HEK293 (cell line): Measurements from ENCODE around the gene RPS6KC1.

ENCODE experiments used
- FEZF1 ChIP-seq: fragments of 450-650 bp; formaldehyde crosslinking; IDR thresholded peaks from 2 replicates; pipeline ENCODE4 v1.5.1; 2016; ENCODE audit warnings: missing biosample characterization, missing genetic modification characterization
- GLIS1 ChIP-seq: fragments of 450-650 bp; formaldehyde crosslinking; IDR thresholded peaks from 2 replicates; pipeline ENCODE4 v1.5.1; 2016; ENCODE audit warnings: missing biosample characterization, missing genetic modification characterization
- KLF16 ChIP-seq: fragments of 450-650 bp; formaldehyde crosslinking; IDR thresholded peaks from 2 replicates; pipeline ENCODE4 v1.5.1; 2017; ENCODE audit warnings: missing biosample characterization, missing genetic modification characterization
- OVOL3 ChIP-seq: fragments of 450-650 bp; formaldehyde crosslinking; IDR thresholded peaks from 2 replicates; pipeline ENCODE4 v1.5.1; 2016; ENCODE audit warnings: missing biosample characterization, missing genetic modification characterization
- SALL2 ChIP-seq: fragments of 450-650 bp; formaldehyde crosslinking; IDR thresholded peaks from 2 replicates; pipeline ENCODE4 v1.5.0; 2017; ENCODE audit warnings: missing biosample characterization, mild to moderate bottlenecking, missing genetic modification characterization, borderline replicate concordance
- SCRT2 ChIP-seq: fragments of 450-650 bp; formaldehyde crosslinking; IDR thresholded peaks from 2 replicates; pipeline ENCODE4 v1.5.1; 2016; ENCODE audit warnings: missing biosample characterization, missing genetic modification characterization
- SP3 ChIP-seq: fragments of 450-650 bp; formaldehyde crosslinking; IDR thresholded peaks from 2 replicates; pipeline ENCODE4 v1.5.1; 2016; ENCODE audit warnings: missing biosample characterization, missing genetic modification characterization
- TRIM28 ChIP-seq: IDR thresholded peaks from 2 replicates; pipeline ENCODE4 v1.6.1; 2011; ENCODE audit warnings: low read length, control low read depth, borderline replicate concordance
- YY2 ChIP-seq: fragments of 450-650 bp; formaldehyde crosslinking; IDR thresholded peaks from 2 replicates; pipeline ENCODE4 v1.5.1; 2016; ENCODE audit warnings: missing biosample characterization, missing genetic modification characterization
- ZFP69B ChIP-seq: fragments of 450-650 bp; formaldehyde crosslinking; IDR thresholded peaks from 2 replicates; pipeline ENCODE4 v1.5.1; 2016; ENCODE audit warnings: missing biosample characterization, missing genetic modification characterization
- ZNF138 ChIP-seq: fragments of 450-650 bp; formaldehyde crosslinking; IDR thresholded peaks from 2 replicates; pipeline ENCODE4 v1.5.1; 2016; ENCODE audit warnings: missing biosample characterization, missing genetic modification characterization, borderline replicate concordance
- ZNF155 ChIP-seq: fragments of 450-650 bp; formaldehyde crosslinking; IDR thresholded peaks from 2 replicates; pipeline ENCODE4 v1.5.1; 2016; ENCODE audit warnings: missing biosample characterization, missing genetic modification characterization
- ZNF174 ChIP-seq: fragments of 450-650 bp; formaldehyde crosslinking; IDR thresholded peaks from 2 replicates; pipeline ENCODE4 v1.5.0; 2017; ENCODE audit warnings: missing biosample characterization, mild to moderate bottlenecking, missing genetic modification characterization
- ZNF175 ChIP-seq: fragments of 450-650 bp; formaldehyde crosslinking; IDR thresholded peaks from 2 replicates; pipeline ENCODE4 v1.5.1; 2016; ENCODE audit warnings: missing biosample characterization, missing genetic modification characterization
- ZNF404 ChIP-seq: fragments of 450-650 bp; formaldehyde crosslinking; IDR thresholded peaks from 2 replicates; pipeline ENCODE4 v1.5.1; 2017; ENCODE audit warnings: missing biosample characterization, missing genetic modification characterization
- ZNF549 ChIP-seq: fragments of 450-650 bp; IDR thresholded peaks from 2 replicates; pipeline ENCODE4 v1.5.1; 2018; ENCODE audit warnings: missing biosample characterization, missing genetic modification characterization, mild to moderate bottlenecking, inconsistent platforms, moderate library complexity
- ZNF654 ChIP-seq: fragments of 450-650 bp; formaldehyde crosslinking; IDR thresholded peaks from 2 replicates; pipeline ENCODE4 v1.5.1; 2016; ENCODE audit warnings: low read depth, missing biosample characterization, missing genetic modification characterization
- ZNF791 ChIP-seq: fragments of 450-650 bp; formaldehyde crosslinking; IDR thresholded peaks from 2 replicates; pipeline ENCODE4 v1.5.1; 2016; ENCODE audit warnings: missing biosample characterization, missing genetic modification characterization
- TF ChIP-seq, protein P1 (sequence below): fragments of 450-650 bp; formaldehyde crosslinking; IDR thresholded peaks from 2 replicates; pipeline ENCODE4 v1.5.1; 2016; ENCODE audit warnings: missing biosample characterization, missing genetic modification characterization
- TF ChIP-seq, protein P2 (sequence below): fragments of 450-650 bp; formaldehyde crosslinking; IDR thresholded peaks from 2 replicates; pipeline ENCODE4 v1.5.1; 2016; ENCODE audit warnings: missing biosample characterization, missing genetic modification characterization
- TF ChIP-seq, protein P3 (sequence below): fragments of 450-650 bp; formaldehyde crosslinking; conservative IDR thresholded peaks from 2 replicates; pipeline ENCODE4 v1.5.1; 2016; ENCODE audit warnings: low read depth, missing biosample characterization, missing genetic modification characterization
- TF ChIP-seq, protein P4 (sequence below): fragments of 450-650 bp; formaldehyde crosslinking; optimal IDR thresholded peaks from 2 replicates; pipeline ENCODE3; 2016; ENCODE audit warnings: missing biosample characterization, mild to moderate bottlenecking, missing genetic modification characterization
- TF ChIP-seq, protein P5 (sequence below): fragments of 450-650 bp; formaldehyde crosslinking; IDR thresholded peaks from 2 replicates; pipeline ENCODE4 v1.5.1; 2016; ENCODE audit warnings: missing biosample characterization, missing genetic modification characterization
- TF ChIP-seq, protein P6 (sequence below): fragments of 450-650 bp; formaldehyde crosslinking; IDR thresholded peaks from 2 replicates; pipeline ENCODE4 v1.5.1; 2016; ENCODE audit warnings: missing biosample characterization, missing genetic modification characterization, borderline replicate concordance
- TF ChIP-seq, protein P7 (sequence below): fragments of 450-650 bp; formaldehyde crosslinking; IDR thresholded peaks from 2 replicates; pipeline ENCODE4 v1.5.1; 2016; ENCODE audit warnings: missing biosample characterization, missing genetic modification characterization

The RPS6KC1 gene

DNA sequence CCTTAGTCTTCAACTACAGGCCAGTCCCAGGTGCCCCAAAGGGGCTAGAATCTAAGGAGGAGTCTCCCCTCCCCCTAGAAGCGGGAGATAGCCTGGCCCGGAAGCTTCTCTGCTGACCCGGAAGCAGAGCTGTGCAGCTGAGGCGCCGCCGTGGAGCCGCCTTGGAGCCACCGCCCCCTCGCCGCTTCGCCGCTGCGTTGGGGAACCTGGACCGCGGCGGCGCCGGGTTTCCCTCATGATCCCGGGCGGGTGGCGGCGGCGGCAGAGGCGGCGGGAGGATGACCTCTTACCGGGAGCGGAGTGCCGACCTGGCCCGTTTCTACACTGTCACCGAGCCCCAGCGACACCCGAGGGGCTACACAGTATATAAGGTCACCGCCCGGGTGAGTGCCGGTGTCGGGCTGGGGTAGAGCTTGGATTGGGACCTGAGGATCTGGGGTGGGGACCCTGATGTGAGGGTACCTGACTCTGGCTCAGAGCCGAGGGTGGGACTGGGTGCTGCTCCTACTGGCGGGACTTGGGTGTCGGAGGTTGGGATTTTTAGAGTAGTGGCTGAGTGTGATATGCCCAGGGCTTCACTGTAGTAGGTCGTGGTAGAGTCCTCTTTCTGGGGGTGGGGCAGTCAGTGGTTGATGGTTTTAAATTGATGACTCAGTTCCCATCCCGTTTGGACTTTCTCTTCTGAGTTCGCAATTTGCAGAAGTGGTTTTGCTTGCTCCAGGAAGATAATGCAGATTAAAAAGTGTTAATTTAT is at the start of gene RPS6KC1 (continued):
- TF ChIP-seq ZNF138 (tag by site-specific recombination) (no peak), SCRT2 (0 out of 2 replicates have a peak, but pooled peaks have one; percentile 30), ZNF404 (no peak), SALL2 (tag by site-specific recombination) (no peak), YY2 (tag by site-specific recombination) (no peak), GLIS1 (no peak), ZFP69B (tag by site-specific recombination) (no peak), ZNF791 (tag by site-specific recombination) (no peak), FEZF1 (tag by site-specific recombination) (no peak), ZNF175 (tag by site-specific recombination) (no peak), ZNF549 (tag by site-specific recombination) (no peak), ZNF654 (tag by site-specific recombination) (no peak), OVOL3 (no peak), ZNF155 (no peak), ZNF174 (tag by site-specific recombination) (no peak), SP3 (tag by site-specific recombination) (peak; percentile 58; the same call in 1 of the 2 replicates), KLF16 (no peak), TRIM28 (no peak)
- TF ChIP-seq, protein P1, sequence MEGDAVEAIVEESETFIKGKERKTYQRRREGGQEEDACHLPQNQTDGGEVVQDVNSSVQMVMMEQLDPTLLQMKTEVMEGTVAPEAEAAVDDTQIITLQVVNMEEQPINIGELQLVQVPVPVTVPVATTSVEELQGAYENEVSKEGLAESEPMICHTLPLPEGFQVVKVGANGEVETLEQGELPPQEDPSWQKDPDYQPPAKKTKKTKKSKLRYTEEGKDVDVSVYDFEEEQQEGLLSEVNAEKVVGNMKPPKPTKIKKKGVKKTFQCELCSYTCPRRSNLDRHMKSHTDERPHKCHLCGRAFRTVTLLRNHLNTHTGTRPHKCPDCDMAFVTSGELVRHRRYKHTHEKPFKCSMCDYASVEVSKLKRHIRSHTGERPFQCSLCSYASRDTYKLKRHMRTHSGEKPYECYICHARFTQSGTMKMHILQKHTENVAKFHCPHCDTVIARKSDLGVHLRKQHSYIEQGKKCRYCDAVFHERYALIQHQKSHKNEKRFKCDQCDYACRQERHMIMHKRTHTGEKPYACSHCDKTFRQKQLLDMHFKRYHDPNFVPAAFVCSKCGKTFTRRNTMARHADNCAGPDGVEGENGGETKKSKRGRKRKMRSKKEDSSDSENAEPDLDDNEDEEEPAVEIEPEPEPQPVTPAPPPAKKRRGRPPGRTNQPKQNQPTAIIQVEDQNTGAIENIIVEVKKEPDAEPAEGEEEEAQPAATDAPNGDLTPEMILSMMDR: peak; percentile 44; the same call in 1 of the 2 replicates
- TF ChIP-seq, protein P2, sequence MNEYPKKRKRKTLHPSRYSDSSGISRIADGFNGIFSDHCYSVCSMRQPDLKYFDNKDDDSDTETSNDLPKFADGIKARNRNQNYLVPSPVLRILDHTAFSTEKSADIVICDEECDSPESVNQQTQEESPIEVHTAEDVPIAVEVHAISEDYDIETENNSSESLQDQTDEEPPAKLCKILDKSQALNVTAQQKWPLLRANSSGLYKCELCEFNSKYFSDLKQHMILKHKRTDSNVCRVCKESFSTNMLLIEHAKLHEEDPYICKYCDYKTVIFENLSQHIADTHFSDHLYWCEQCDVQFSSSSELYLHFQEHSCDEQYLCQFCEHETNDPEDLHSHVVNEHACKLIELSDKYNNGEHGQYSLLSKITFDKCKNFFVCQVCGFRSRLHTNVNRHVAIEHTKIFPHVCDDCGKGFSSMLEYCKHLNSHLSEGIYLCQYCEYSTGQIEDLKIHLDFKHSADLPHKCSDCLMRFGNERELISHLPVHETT (tag by site-specific recombination): no peak
- TF ChIP-seq, protein P3, sequence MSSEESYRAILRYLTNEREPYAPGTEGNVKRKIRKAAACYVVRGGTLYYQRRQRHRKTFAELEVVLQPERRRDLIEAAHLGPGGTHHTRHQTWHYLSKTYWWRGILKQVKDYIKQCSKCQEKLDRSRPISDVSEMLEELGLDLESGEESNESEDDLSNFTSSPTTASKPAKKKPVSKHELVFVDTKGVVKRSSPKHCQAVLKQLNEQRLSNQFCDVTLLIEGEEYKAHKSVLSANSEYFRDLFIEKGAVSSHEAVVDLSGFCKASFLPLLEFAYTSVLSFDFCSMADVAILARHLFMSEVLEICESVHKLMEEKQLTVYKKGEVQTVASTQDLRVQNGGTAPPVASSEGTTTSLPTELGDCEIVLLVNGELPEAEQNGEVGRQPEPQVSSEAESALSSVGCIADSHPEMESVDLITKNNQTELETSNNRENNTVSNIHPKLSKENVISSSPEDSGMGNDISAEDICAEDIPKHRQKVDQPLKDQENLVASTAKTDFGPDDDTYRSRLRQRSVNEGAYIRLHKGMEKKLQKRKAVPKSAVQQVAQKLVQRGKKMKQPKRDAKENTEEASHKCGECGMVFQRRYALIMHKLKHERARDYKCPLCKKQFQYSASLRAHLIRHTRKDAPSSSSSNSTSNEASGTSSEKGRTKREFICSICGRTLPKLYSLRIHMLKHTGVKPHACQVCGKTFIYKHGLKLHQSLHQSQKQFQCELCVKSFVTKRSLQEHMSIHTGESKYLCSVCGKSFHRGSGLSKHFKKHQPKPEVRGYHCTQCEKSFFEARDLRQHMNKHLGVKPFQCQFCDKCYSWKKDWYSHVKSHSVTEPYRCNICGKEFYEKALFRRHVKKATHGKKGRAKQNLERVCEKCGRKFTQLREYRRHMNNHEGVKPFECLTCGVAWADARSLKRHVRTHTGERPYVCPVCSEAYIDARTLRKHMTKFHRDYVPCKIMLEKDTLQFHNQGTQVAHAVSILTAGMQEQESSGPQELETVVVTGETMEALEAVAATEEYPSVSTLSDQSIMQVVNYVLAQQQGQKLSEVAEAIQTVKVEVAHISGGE (tag by site-specific recombination): peak; percentile 93
- TF ChIP-seq, protein P4, sequence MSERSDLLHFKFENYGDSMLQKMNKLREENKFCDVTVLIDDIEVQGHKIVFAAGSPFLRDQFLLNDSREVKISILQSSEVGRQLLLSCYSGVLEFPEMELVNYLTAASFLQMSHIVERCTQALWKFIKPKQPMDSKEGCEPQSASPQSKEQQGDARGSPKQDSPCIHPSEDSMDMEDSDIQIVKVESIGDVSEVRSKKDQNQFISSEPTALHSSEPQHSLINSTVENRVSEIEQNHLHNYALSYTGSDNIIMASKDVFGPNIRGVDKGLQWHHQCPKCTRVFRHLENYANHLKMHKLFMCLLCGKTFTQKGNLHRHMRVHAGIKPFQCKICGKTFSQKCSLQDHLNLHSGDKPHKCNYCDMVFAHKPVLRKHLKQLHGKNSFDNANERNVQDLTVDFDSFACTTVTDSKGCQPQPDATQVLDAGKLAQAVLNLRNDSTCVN: peak; percentile 16
- TF ChIP-seq, protein P5, sequence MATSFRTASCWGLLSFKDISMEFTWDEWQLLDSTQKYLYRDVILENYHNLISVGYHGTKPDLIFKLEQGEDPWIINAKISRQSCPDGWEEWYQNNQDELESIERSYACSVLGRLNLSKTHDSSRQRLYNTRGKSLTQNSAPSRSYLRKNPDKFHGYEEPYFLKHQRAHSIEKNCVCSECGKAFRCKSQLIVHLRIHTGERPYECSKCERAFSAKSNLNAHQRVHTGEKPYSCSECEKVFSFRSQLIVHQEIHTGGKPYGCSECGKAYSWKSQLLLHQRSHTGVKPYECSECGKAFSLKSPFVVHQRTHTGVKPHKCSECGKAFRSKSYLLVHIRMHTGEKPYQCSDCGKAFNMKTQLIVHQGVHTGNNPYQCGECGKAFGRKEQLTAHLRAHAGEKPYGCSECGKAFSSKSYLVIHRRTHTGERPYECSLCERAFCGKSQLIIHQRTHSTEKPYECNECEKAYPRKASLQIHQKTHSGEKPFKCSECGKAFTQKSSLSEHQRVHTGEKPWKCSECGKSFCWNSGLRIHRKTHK (tag by site-specific recombination): no peak
- TF ChIP-seq, protein P6, sequence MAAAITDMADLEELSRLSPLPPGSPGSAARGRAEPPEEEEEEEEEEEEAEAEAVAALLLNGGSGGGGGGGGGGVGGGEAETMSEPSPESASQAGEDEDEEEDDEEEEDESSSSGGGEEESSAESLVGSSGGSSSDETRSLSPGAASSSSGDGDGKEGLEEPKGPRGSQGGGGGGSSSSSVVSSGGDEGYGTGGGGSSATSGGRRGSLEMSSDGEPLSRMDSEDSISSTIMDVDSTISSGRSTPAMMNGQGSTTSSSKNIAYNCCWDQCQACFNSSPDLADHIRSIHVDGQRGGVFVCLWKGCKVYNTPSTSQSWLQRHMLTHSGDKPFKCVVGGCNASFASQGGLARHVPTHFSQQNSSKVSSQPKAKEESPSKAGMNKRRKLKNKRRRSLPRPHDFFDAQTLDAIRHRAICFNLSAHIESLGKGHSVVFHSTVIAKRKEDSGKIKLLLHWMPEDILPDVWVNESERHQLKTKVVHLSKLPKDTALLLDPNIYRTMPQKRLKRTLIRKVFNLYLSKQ (tag by site-specific recombination): no peak
- TF ChIP-seq, protein P7, sequence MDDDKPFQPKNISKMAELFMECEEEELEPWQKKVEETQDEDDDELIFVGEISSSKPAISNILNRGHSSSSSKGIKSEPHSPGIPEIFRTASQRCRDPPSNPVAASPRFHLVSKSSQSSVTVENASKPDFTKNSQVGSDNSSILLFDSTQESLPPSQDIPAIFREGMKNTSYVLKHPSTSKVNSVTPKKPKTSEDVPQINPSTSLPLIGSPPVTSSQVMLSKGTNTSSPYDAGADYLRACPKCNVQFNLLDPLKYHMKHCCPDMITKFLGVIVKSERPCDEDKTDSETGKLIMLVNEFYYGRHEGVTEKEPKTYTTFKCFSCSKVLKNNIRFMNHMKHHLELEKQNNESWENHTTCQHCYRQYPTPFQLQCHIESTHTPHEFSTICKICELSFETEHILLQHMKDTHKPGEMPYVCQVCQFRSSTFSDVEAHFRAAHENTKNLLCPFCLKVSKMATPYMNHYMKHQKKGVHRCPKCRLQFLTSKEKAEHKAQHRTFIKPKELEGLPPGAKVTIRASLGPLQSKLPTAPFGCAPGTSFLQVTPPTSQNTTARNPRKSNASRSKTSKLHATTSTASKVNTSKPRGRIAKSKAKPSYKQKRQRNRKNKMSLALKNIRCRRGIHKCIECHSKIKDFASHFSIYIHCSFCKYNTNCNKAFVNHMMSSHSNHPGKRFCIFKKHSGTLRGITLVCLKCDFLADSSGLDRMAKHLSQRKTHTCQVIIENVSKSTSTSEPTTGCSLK (tag by site-specific recombination): no peak
